HepG2 (cell line): ENCODE results near the gene RCCD1. TPM values are rescaled to one million over a fixed set of nuclear protein-coding genes. Genes with fewer than 3 reads are reported as not detected.

Experiments used
- ATAC-seq: fragments of 200-7000 bp; cut with Tn5 transposase; 3 replicates; pipeline ENCODE4 v1.9.1; 2020; ENCODE audit warnings: mild to moderate bottlenecking, moderate library complexity
- BruUV-seq: library from RNA; stranded (reverse); fragments of 400-500 nt; replicated peaks from 2 replicates; lab custom pipeline; 2021; lab: Mats Ljungman, UMichigan
- CTCF ChIA-PET: fragments of 300-600 bp; formaldehyde crosslinking; extraction: SDS; loops from one replicate; lab custom pipeline; 2021; ENCODE audit warnings: low total read pairs, inconsistent platforms, low intra/inter-chr PET ratio; lab: Yijun Ruan, JAX
- POLR2A ChIA-PET: fragments of 350-600 bp; sonication (Branson Sonifier 250); formaldehyde crosslinking; loops from one replicate; lab custom pipeline; 2020; ENCODE audit warnings: antibody characterized with exemption, inconsistent platforms; lab: Yijun Ruan, JAX
- DNase-seq: peaks from one replicate; pipeline ENCODE4 v3.0.0-alpha.2; 2015; ENCODE audit warnings: low spot score
- FAIRE-seq: peaks from 3 replicates; lab custom pipeline; 2011; peaks lifted over from hg19 to GRCh38; lab: Jason Lieb, UNC
- H2AFZ ChIP-seq: one replicate; pipeline ENCODE4 v1.6.1; 2011; ENCODE audit warnings: low read length, inconsistent platforms
- H3K27ac ChIP-seq: fragments of 300-600 bp; 3 replicates; pipeline ENCODE4 v1.8.0; 2011; ENCODE audit warnings: mixed run types, mild to moderate bottlenecking, mixed read lengths, low read length, inconsistent platforms; ENCODE audit not compliant: insufficient read depth; ENCODE audit errors: extremely low read length
- H3K27me3 ChIP-seq, 2 experiments: fragments of 200-600 bp in 1 of 2; 2 replicates in 1 of 2; 3 replicates in 1 of 2; pipeline versions ENCODE4 v1.6.0 to v1.8.0; 2011; ENCODE audit warnings: low read length in 2 of 2, mild to moderate bottlenecking in 2 of 2, moderate library complexity in 2 of 2, inconsistent platforms in 1 of 2; ENCODE audit not compliant: insufficient read depth in 2 of 2, control insufficient read depth in 1 of 2
- H3K36me3 ChIP-seq, 2 experiments: fragments of 200-600 bp in 1 of 2; replicated peaks in 1 of 2; 2 replicates in 1 of 2; 3 replicates in 1 of 2; pipeline versions ENCODE4 v1.5.1 to v1.8.0; 2011; ENCODE audit warnings: low read length in 2 of 2, inconsistent platforms in 1 of 2; ENCODE audit not compliant: insufficient read depth in 2 of 2, control insufficient read depth in 1 of 2
- H3K4me1 ChIP-seq: 2 replicates; pipeline ENCODE4 v1.5.1; 2012; ENCODE audit warnings: low read length, inconsistent platforms; ENCODE audit not compliant: insufficient read depth
- H3K4me2 ChIP-seq: 2 replicates; pipeline ENCODE4 v1.6.0; 2011; ENCODE audit warnings: low read depth, low read length, inconsistent platforms
- H3K4me3 ChIP-seq, 3 experiments: fragments of 200-600 bp in 1 of 3; sonication (generic), shearing (Covaris generic) in 1 of 3; replicated peaks in 1 of 3; 2 replicates each; pipeline ENCODE4 v1.5.1; 2011 to 2016; ENCODE audit warnings: low read length in 3 of 3, inconsistent platforms in 2 of 3, low read depth in 2 of 3, mild to moderate bottlenecking in 2 of 3, control low read depth in 1 of 3, mixed read lengths in 1 of 3; ENCODE audit not compliant: insufficient read depth in 1 of 3
- H3K79me2 ChIP-seq: one replicate; pipeline ENCODE4 v1.6.1; 2011; ENCODE audit warnings: low read length, inconsistent platforms; ENCODE audit not compliant: insufficient read depth
- H3K9ac ChIP-seq: 2 replicates; pipeline ENCODE4 v1.6.0; 2011; ENCODE audit warnings: mild to moderate bottlenecking, low read depth, low read length, inconsistent platforms; ENCODE audit not compliant: insufficient read depth
- H3K9me3 ChIP-seq: 2 replicates; pipeline ENCODE4 v1.5.1; 2012; ENCODE audit warnings: mild to moderate bottlenecking, low read length
- H4K20me1 ChIP-seq: 2 replicates; pipeline ENCODE4 v1.6.0; 2011; ENCODE audit warnings: inconsistent platforms, mild to moderate bottlenecking, low read length, moderate library complexity; ENCODE audit not compliant: insufficient read depth
- DMAP1 ChIP-seq: IDR thresholded peaks from 2 replicates; pipeline ENCODE4 v1.6.1; 2016
- MAFG ChIP-seq: sonication (generic); formaldehyde crosslinking; IDR thresholded peaks from 2 replicates; pipeline ENCODE4 v1.5.1; 2020; ENCODE audit warnings: mild to moderate bottlenecking, missing genetic modification reagents
- MATR3 ChIP-seq: sonication (generic); formaldehyde crosslinking; IDR thresholded peaks from 2 replicates; pipeline ENCODE4 v1.4.0; 2020; ENCODE audit warnings: missing genetic modification reagents
- NCOR1 ChIP-seq: fragments of 200-600 bp; sonication (generic); IDR thresholded peaks from 2 replicates; pipeline ENCODE4 v1.7.0; 2017; ENCODE audit warnings: antibody characterized with exemption, low read length, borderline replicate concordance
- PHF21A ChIP-seq: sonication (generic); formaldehyde crosslinking; IDR thresholded peaks from 2 replicates; pipeline ENCODE4 v1.5.0; 2020; ENCODE audit warnings: mild to moderate bottlenecking, missing genetic modification reagents
- SMC3 ChIP-seq: IDR thresholded peaks from 2 replicates; pipeline ENCODE4 v1.6.1; 2011; ENCODE audit warnings: low read length, improper control_type of control experiment
- ZNF318 ChIP-seq: sonication (generic); formaldehyde crosslinking; IDR thresholded peaks from 2 replicates; pipeline ENCODE4 v1.4.0; 2020; ENCODE audit warnings: mild to moderate bottlenecking, missing genetic modification reagents
- ZNF691 ChIP-seq: sonication (generic); formaldehyde crosslinking; IDR thresholded peaks from 2 replicates; pipeline ENCODE4 v1.4.0; 2020; ENCODE audit warnings: missing genetic modification reagents, low read depth, mild to moderate bottlenecking, borderline replicate concordance
- ZNF781 ChIP-seq: sonication (generic); formaldehyde crosslinking; IDR thresholded peaks from 2 replicates; pipeline ENCODE4 v1.5.1; 2020; ENCODE audit warnings: borderline replicate concordance, mild to moderate bottlenecking, missing genetic modification reagents; ENCODE audit errors: not compliant biosample characterization
- ZSCAN5A ChIP-seq: sonication (generic); formaldehyde crosslinking; IDR thresholded peaks from 2 replicates; pipeline ENCODE4 v1.8.0; 2022; ENCODE audit warnings: mild to moderate bottlenecking, missing genetic modification reagents, borderline replicate concordance
- WGBS: methylation state at CpG from one replicate; pipeline ENCODE4 v1.1.6; 2017; ENCODE audit warnings: low lambda C conversion rate; 5-methylcytosine and 5-hydroxymethylcytosine counted together
- in situ Hi-C: cut with HindIII; loops from 2 replicates; pipeline ENCODE4 v1.10.0; 2017; ENCODE audit warnings: low pct_unique_long_range_greater_than_20kb; ENCODE audit not compliant: extremely low pct_ligation_motif_present
- intact Hi-C: fragments of 100-400 bp; cut with micrococcal nuclease; formaldehyde crosslinking; loops from one replicate; pipeline ENCODE4 v1.10.0; 2022; ENCODE audit not compliant: unreplicated experiment
- polyA plus RNA-seq, 8 experiments: library from polyadenylated mRNA; depleted of rRNA in 3 of 8; stranded (reverse) in 7 of 8; unstranded in 1 of 8; fragments of >200 nt; fragmentation: Illumina TruSeq in 4 of 8; extraction: Trizol in 4 of 8; gene quantifications; 2 replicates each; pipeline versions ENCODE4 v1.2.1 to v1.2.3, GENCODE V29; 2011 to 2016; ENCODE audit warnings: low read depth in 4 of 8, missing spikeins in 1 of 8, mixed read lengths in 1 of 8; ENCODE audit not compliant: insufficient read depth in 1 of 8
- total RNA-seq, 5 experiments: library from RNA; depleted of rRNA; stranded (reverse); fragments of >200 nt; fragmentation: Illumina TruSeq; extraction: Trizol; gene quantifications; 2 replicates each; pipeline ENCODE4 v1.2.3, GENCODE V29; 2016; ENCODE audit warnings: low read depth in 1 of 5

The RCCD1 gene
- total and polyA plus RNA-seq, 2 of the 13 experiments (the other 11 are each of a cell fraction or from before 2014, with no cell fraction given), result 14.1 to 15.1 TPM

- CTCF ChIA-PET, result no interaction called here
- no peak overlapping the region for H3K4me2 ChIP-seq
- no peak for FAIRE-seq
- H3K4me1 ChIP-seq, result no peaks in the 10 kb centered on the region
- intact Hi-C loops, result no loop called here
- H3K27ac ChIP-seq, result no peak overlapping the region
- H2AFZ ChIP-seq, result no peak overlapping the region
- DNase-seq, result no peak
- H3K36me3 ChIP-seq, result peaks cover 36 to 82% of the 10 kb centered on the region in 2 experiments; a peak in 4 of 5 replicates
- in situ Hi-C loops, result no loop called here
- WGBS, result 91% methylated on average over 11 of the region's 11 CpGs
- H3K4me3 ChIP-seq, result no peak overlapping the region
- no TSS peak for BruUV-seq
- no peak for ATAC-seq
- no peak overlapping the region for H3K9ac ChIP-seq
- no peaks in the 10 kb centered on the region for H3K27me3 ChIP-seq
- H4K20me1 ChIP-seq, result no peaks in the 10 kb centered on the region
- POLR2A ChIA-PET, result no interaction called here
- H3K9me3 ChIP-seq, result no peaks in the 10 kb centered on the region
- H3K79me2 ChIP-seq, result no peaks in the 10 kb centered on the region
- TF ChIP-seq MAFG (CRISPR knock-in tag) (no peak), PHF21A (CRISPR knock-in tag) (no peak), SMC3 (no peak), ZNF318 (CRISPR knock-in tag) (no peak), ZSCAN5A (no peak), NCOR1 (no peak), MATR3 (CRISPR knock-in tag) (no peak), ZNF691 (no peak), DMAP1 (CRISPR knock-in tag) (no peak), ZNF781 (CRISPR knock-in tag) (no peak)
Measured at GRCh38 chr15:90916461-90916860, 38.2 kb upstream of the RCCD1 start.
